H9 (cell line): Measurements from ENCODE around the gene CA12. TPM values are rescaled to one million over a fixed set of nuclear protein-coding genes. Genes with fewer than 3 reads are reported as not detected.

Experiments
- DNase-seq: peaks from one replicate; pipeline ENCODE4 v3.0.0-alpha.2; 2017
- H2AFZ ChIP-seq: one replicate; pipeline ENCODE4 v1.6.1; 2013; ENCODE audit warnings: mild to moderate bottlenecking, low read length, control low read depth, moderate library complexity
- H2AK5ac ChIP-seq: 2 replicates; pipeline ENCODE4 v1.6.1; 2013; ENCODE audit warnings: low read length, control low read depth, mixed read lengths; ENCODE audit not compliant: insufficient read length
- H2BK120ac ChIP-seq: one replicate; pipeline ENCODE4 v1.6.1; 2013; ENCODE audit warnings: low read depth, mild to moderate bottlenecking, low read length, control low read depth, inconsistent platforms; ENCODE audit not compliant: poor library complexity, severe bottlenecking
- H2BK12ac ChIP-seq: 2 replicates; pipeline ENCODE4 v1.6.1; 2013; ENCODE audit warnings: low read length, control low read depth, mixed read lengths, low read depth; ENCODE audit not compliant: insufficient read length
- H2BK15ac ChIP-seq: 2 replicates; pipeline ENCODE4 v1.6.1; 2013; ENCODE audit warnings: low read depth, low read length, control low read depth
- H2BK20ac ChIP-seq: one replicate; pipeline ENCODE4 v1.6.1; 2013; ENCODE audit warnings: low read depth, mild to moderate bottlenecking, low read length, control low read depth, inconsistent platforms; ENCODE audit not compliant: poor library complexity, severe bottlenecking
- H2BK5ac ChIP-seq: 2 replicates; pipeline ENCODE4 v1.6.1; 2013; ENCODE audit warnings: low read length, control low read depth, mixed read lengths; ENCODE audit not compliant: insufficient read length
- H3K14ac ChIP-seq: 2 replicates; pipeline ENCODE4 v1.6.1; 2013; ENCODE audit warnings: low read length, control low read depth; ENCODE audit not compliant: insufficient read depth
- H3K18ac ChIP-seq: 2 replicates; pipeline ENCODE4 v1.6.1; 2013; ENCODE audit warnings: low read depth, mild to moderate bottlenecking, mixed read lengths, low read length, control low read depth; ENCODE audit not compliant: insufficient read length
- H3K23ac ChIP-seq: 2 replicates; pipeline ENCODE4 v1.6.1; 2013; ENCODE audit warnings: low read length, control low read depth, mixed read lengths, low read depth; ENCODE audit not compliant: insufficient read length
- H3K23me2 ChIP-seq: 2 replicates; pipeline ENCODE4 v1.6.1; 2013; ENCODE audit warnings: low read depth, mild to moderate bottlenecking, mixed read lengths, low read length, control low read depth; ENCODE audit not compliant: insufficient read length, poor library complexity, severe bottlenecking
- H3K27ac ChIP-seq: 2 replicates; pipeline ENCODE4 v1.5.1; 2013; ENCODE audit warnings: low read length, control low read depth, mixed read lengths, low read depth; ENCODE audit not compliant: insufficient read length
- H3K27me3 ChIP-seq: 2 replicates; pipeline ENCODE4 v1.6.1; 2013; ENCODE audit warnings: low read length, control low read depth, inconsistent platforms; ENCODE audit not compliant: insufficient read depth
- H3K4ac ChIP-seq: 2 replicates; pipeline ENCODE4 v1.6.1; 2013; ENCODE audit warnings: low read depth, mild to moderate bottlenecking, control low read depth, inconsistent platforms, low read length, moderate library complexity
- H3K4me1 ChIP-seq: 2 replicates; pipeline ENCODE4 v1.6.1; 2013; ENCODE audit warnings: low read length, control low read depth, inconsistent platforms; ENCODE audit not compliant: insufficient read depth
- H3K4me2 ChIP-seq: 2 replicates; pipeline ENCODE4 v1.6.1; 2013; ENCODE audit warnings: low read length, control low read depth, mixed read lengths; ENCODE audit not compliant: insufficient read length, insufficient read depth
- H3K56ac ChIP-seq: 2 replicates; pipeline ENCODE4 v1.6.1; 2013; ENCODE audit warnings: low read depth, mild to moderate bottlenecking, mixed read lengths, low read length, control low read depth; ENCODE audit not compliant: insufficient read length
- H3K79me1 ChIP-seq: 2 replicates; pipeline ENCODE4 v1.6.1; 2013; ENCODE audit warnings: low read depth, mild to moderate bottlenecking, moderate library complexity, low read length, control low read depth, inconsistent platforms; ENCODE audit not compliant: insufficient read depth, poor library complexity, severe bottlenecking
- H3K79me2 ChIP-seq: 2 replicates; pipeline ENCODE4 v1.6.1; 2013; ENCODE audit warnings: low read length, control low read depth, inconsistent platforms; ENCODE audit not compliant: insufficient read depth
- H3K9ac ChIP-seq: 2 replicates; pipeline ENCODE4 v1.6.1; 2013; ENCODE audit warnings: low read length, control low read depth, mixed read lengths; ENCODE audit not compliant: insufficient read length; ENCODE audit errors: extremely low read depth
- H3K9me3 ChIP-seq: one replicate; pipeline ENCODE4 v1.6.1; 2013; ENCODE audit warnings: low read depth, low read length, inconsistent platforms; ENCODE audit not compliant: control insufficient read depth
- H3T11ph ChIP-seq: one replicate; pipeline ENCODE4 v1.6.1; 2013; ENCODE audit warnings: mild to moderate bottlenecking, low read length, control low read depth, inconsistent platforms
- H4K20me1 ChIP-seq: one replicate; pipeline ENCODE4 v1.6.1; 2013; ENCODE audit not compliant: control insufficient read depth, insufficient read length, insufficient read depth
- H4K5ac ChIP-seq: 2 replicates; pipeline ENCODE4 v1.6.1; 2013; ENCODE audit warnings: low read depth, mild to moderate bottlenecking, mixed read lengths, low read length, control low read depth; ENCODE audit not compliant: insufficient read length
- H4K8ac ChIP-seq: replicated peaks from 2 replicates; pipeline ENCODE4 v1.6.1; 2013; ENCODE audit warnings: low read length, control low read depth, mixed read lengths, low read depth; ENCODE audit not compliant: insufficient read length
- H4K91ac ChIP-seq: 2 replicates; pipeline ENCODE4 v1.6.1; 2013; ENCODE audit warnings: low read depth, mild to moderate bottlenecking, moderate library complexity, mixed read lengths, low read length, control low read depth; ENCODE audit not compliant: insufficient read length
- H3K27ac Mint-ChIP-seq, 3 experiments: 2 replicates in 2 of 3; 3 replicates in 1 of 3; pipeline ENCODE4 v1.8.0; 2020 to 2021; ENCODE audit warnings: mixed read lengths in 3 of 3, mild to moderate bottlenecking in 1 of 3, moderate library complexity in 1 of 3
- H3K27me3 Mint-ChIP-seq: 2 replicates; pipeline ENCODE4 v1.8.0; 2021; ENCODE audit warnings: low read depth, mild to moderate bottlenecking, moderate library complexity, mixed read lengths
- H3K36me3 Mint-ChIP-seq, 3 experiments: 2 replicates in 2 of 3; 3 replicates in 1 of 3; pipeline ENCODE4 v1.8.0; 2020 to 2021; ENCODE audit warnings: low read depth in 3 of 3, mixed read lengths in 3 of 3; ENCODE audit not compliant: insufficient read depth in 1 of 3
- H3K4me1 Mint-ChIP-seq, 2 experiments: 2 replicates each; pipeline ENCODE4 v1.8.0; 2020; ENCODE audit warnings: mixed read lengths in 2 of 2
- H3K4me3 Mint-ChIP-seq, 2 experiments: 2 replicates in 1 of 2; 3 replicates in 1 of 2; pipeline ENCODE4 v1.8.0; 2020 to 2021; ENCODE audit warnings: mild to moderate bottlenecking in 2 of 2, mixed read lengths in 2 of 2, moderate library complexity in 1 of 2
- H3K9me3 Mint-ChIP-seq, 2 experiments: 2 replicates in 1 of 2; 3 replicates in 1 of 2; pipeline ENCODE4 v1.8.0; 2020; ENCODE audit warnings: mild to moderate bottlenecking in 2 of 2, mixed read lengths in 2 of 2, moderate library complexity in 1 of 2
- WGBS: extraction: QIAGEN DNeasy Blood & Tissue Kit; methylation state at CpG from one replicate; pipeline ENCODE4 v1.1.7; 2013; ENCODE audit warnings: missing lambda C conversion rate, low lambda C conversion rate, mixed read lengths; ENCODE audit not compliant: insufficient read length; ENCODE audit errors: extremely low coverage; 5-methylcytosine and 5-hydroxymethylcytosine counted together
- total RNA-seq: library from RNA; stranded (reverse); gene quantifications from 2 replicates; pipeline ENCODE4 v1.2.1, GENCODE V29; 2021
- TF ChIP-seq, protein P1 (sequence below): fragments of 200-600 bp; sonication (generic); conservative IDR thresholded peaks from 3 replicates; pipeline ENCODE4 v1.8.0; 2021; ENCODE audit warnings: antibody characterized with exemption, mild to moderate bottlenecking

CA12 gene
- total RNA-seq, 1 experiment from 2014 or later = 0.68 TPM

DNA sequence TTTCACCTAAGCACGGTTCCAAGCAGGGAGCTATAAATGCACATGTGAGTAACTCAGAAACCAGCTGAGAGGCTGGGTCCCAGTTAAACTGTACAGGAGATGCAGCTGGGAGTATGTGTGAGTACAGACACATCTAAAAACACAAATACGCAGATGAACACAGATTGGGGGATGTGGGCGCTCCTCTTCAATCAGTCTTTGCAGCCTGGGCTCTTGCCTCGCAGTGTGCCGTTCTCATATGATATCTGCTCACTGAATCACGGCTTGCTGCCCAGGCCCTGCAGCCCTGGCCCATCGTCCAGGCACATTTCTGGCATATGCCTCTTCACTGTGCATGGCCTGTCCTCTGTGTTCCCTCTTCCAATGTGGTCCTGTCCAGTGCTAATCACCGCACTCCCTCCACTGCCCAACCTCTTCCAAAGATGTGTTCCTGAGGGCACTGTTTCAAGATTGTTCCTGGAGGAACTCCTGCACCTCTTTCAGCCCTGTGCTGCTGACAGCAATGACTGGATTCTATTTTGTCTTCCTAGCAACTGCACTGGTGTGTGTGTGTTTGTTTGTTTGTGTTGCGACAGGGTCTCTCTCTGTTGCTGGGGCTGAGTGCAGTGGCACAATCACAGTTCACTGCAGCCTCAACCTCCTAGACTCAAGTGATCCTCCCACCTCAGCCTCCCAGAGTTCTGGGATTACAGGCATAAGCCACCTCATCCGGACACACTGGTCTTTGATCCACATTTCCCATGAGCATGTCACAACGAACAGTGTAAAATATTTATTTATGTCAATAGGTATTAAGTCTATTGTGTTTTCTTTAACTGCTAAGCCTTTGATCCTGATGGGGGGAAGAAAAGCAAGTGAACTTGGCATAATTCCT lies 17.0 kb downstream of the CA12 start:
- TF ChIP-seq, protein P1, sequence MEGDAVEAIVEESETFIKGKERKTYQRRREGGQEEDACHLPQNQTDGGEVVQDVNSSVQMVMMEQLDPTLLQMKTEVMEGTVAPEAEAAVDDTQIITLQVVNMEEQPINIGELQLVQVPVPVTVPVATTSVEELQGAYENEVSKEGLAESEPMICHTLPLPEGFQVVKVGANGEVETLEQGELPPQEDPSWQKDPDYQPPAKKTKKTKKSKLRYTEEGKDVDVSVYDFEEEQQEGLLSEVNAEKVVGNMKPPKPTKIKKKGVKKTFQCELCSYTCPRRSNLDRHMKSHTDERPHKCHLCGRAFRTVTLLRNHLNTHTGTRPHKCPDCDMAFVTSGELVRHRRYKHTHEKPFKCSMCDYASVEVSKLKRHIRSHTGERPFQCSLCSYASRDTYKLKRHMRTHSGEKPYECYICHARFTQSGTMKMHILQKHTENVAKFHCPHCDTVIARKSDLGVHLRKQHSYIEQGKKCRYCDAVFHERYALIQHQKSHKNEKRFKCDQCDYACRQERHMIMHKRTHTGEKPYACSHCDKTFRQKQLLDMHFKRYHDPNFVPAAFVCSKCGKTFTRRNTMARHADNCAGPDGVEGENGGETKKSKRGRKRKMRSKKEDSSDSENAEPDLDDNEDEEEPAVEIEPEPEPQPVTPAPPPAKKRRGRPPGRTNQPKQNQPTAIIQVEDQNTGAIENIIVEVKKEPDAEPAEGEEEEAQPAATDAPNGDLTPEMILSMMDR = no peak

More for the DNA sequence above, 17.0 kb downstream of the CA12 start:
- no peak overlapping the region for H3K9ac ChIP-seq
- H3K4me3 Mint-ChIP-seq = no peak overlapping the region; a peak in 1 of 5 replicates
- H3K27ac Mint-ChIP-seq = peak overlapping the region in 1 of 3 experiments; percentile 77; a peak in 1 of 7 replicates
- no peak overlapping the region for H3T11ph ChIP-seq
- H3K27me3 ChIP-seq = no peaks in the 10 kb centered on the region
- no peak overlapping the region for H3K18ac ChIP-seq
- no peak for DNase-seq
- no peaks in the 10 kb centered on the region for H3K79me1 ChIP-seq
- no peaks in the 10 kb centered on the region for H3K9me3 Mint-ChIP-seq
- no peak overlapping the region for H2AK5ac ChIP-seq
- H3K27me3 Mint-ChIP-seq = peaks cover 2% of the 10 kb centered on the region
- H4K20me1 ChIP-seq = no peaks in the 10 kb centered on the region
- H3K27ac ChIP-seq = no peak overlapping the region
- no peak overlapping the region for H3K4me2 ChIP-seq
- H3K56ac ChIP-seq = no peak overlapping the region
- no peak overlapping the region for H3K4ac ChIP-seq
- H4K8ac ChIP-seq = no peak overlapping the region
- no peak overlapping the region for H3K23ac ChIP-seq
- H3K36me3 Mint-ChIP-seq = no peaks in the 10 kb centered on the region; a peak in 1 of 7 replicates
- H4K5ac ChIP-seq = no peak overlapping the region
- H3K14ac ChIP-seq = peak overlapping the region; percentile 52
- no peaks in the 10 kb centered on the region for H3K23me2 ChIP-seq
- H2AFZ ChIP-seq = no peak overlapping the region
- no peak overlapping the region for H4K91ac ChIP-seq
- no peaks in the 10 kb centered on the region for H3K9me3 ChIP-seq
- peaks cover 9% of the 10 kb centered on the region; the same call in 1 of the 2 replicates for H3K4me1 ChIP-seq
- no peak overlapping the region for H2BK12ac ChIP-seq
- no peak overlapping the region for H2BK120ac ChIP-seq
- no peak overlapping the region for H2BK15ac ChIP-seq
- H3K4me1 Mint-ChIP-seq = peaks cover 25% of the 10 kb centered on the region in 2 experiments
- H2BK5ac ChIP-seq = no peak overlapping the region
- WGBS = no CpG with 5 or more reads among the region's 11 CpGs
- no peaks in the 10 kb centered on the region for H3K79me2 ChIP-seq
- H2BK20ac ChIP-seq = no peak overlapping the region
